ENCODE measurements around the gene TSPAN5. TPM values are rescaled to one million over a fixed set of nuclear protein-coding genes. Genes with fewer than 3 reads are reported as not detected.
"Not testable (repeated sequence)": the region's sequence is repeated elsewhere in the genome, so short reads cannot be mapped to it uniquely, and the experiment has no call there.

The TSPAN5 gene
- total RNA-seq, 1 donor from 2014 or later = 46.7 TPM

DNA sequence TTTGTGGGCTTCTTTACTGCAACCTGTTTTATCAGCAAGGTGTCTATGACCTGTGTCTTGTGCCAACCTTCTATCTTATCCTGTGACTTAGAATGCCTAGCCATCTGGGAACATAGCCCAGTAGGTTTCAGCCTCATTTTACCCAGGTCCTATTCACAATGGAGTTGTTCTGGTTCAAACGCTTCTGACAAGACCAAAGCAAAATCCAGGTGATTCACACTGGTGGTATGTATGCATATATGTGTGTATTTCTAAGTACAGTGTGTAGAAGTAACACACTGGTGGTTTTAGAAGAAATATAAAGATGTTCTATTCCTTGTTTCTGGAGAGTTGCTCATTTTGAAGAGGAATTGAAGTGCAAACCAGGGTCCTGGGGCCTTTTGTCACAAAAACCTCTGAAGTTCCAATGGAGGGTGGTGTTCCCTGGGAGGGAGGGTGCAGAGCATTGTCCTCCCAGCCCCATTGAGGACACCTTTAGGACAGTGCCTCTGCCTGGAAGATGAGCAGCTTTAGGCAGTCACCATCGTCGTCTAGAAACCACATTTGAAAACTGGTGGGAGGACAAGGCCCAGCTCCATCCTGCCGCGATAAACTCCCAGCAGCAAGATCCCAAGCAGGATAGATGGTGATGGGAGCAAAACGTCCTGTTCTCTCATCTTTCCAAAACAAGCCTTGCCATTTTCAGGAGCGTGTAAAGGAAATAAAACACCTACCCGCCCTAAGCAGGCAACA is 191.4 kb downstream of the TSPAN5 start:
- no peak for DNase-seq (ENCODE audit: low read depth, low spot score)

DNA sequence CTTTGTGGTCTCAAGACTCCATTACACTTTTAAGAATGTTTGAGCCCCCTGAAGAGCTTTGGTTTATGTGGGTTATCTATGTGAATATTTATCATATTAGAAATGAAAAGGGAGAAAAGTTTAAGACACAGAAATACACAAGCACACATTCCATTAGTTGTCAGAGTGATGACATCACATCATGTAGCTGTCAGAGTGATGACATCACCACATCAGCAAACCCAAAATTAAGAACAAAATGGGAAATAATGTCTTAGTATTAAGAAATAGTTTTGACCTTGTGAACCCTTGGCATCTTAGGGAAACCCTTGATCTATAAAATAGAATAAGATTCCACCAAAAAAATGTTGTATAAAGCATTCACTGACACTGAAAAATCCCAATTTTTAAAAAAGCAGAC is 195.9 kb downstream of the TSPAN5 start:
- DNase-seq (ENCODE audit: low read depth, low spot score) = no peak

DNA sequence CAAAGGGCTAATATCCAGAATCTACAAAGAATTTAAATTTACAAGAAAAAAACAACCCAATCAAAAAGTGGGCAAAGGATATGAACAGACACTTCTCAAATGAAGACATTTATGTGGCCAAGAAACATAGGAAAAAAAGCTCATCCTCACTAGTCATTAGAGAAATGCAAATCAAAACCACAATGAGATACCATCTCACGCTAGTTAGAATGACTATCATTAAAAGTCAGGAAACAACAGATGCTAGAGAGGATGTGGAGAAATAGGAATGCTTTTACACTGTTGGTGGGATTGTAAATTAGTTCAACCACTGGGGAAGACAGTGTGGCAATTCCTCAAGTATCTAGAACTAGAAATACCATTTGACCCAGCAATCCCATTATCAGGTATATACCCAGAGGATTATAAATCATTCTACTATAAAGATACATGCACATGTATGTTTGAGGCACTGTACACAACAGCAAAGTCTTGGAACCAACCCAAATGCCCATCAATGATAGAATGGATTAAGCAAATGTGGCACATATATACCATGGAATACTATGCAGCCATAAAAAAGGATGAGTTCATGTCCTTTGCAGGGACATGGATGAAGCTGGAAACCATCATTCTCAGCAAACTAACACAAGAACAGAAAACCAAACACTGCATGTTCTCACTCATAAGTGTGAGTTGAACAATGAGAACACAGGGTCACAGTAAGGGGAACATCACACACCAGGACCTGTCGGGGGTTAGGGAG is 197.1 kb downstream of the TSPAN5 start:
- DNase-seq (ENCODE audit: low read depth, low spot score) = not testable (repeated sequence)

- DNase-seq (ENCODE audit: low read depth, low spot score) = not testable (repeated sequence)
Observed at GRCh38 chr4:98457422-98457821, 201.0 kb downstream of the TSPAN5 start.

DNA sequence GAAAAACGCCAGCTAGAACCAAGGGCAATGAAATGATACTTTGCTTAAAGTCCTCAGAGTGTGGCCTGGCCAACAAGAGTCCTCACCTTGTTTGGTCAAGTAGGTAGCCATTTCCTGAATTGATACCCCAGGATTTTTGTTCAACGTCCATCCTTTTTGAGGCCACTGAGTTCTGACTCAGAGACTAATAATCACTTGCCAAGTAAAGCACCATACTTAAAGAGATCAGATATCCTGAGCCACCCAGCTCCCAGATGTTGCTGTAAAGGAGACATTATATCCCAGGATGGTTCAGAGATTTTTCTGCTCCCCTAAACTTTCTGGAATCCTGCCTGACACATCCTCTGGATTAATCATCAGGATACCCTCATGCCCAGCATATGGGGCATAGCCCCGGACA is 206.3 kb downstream of the TSPAN5 start:
- no peak for DNase-seq (ENCODE audit: low read depth, low spot score)

DNA sequence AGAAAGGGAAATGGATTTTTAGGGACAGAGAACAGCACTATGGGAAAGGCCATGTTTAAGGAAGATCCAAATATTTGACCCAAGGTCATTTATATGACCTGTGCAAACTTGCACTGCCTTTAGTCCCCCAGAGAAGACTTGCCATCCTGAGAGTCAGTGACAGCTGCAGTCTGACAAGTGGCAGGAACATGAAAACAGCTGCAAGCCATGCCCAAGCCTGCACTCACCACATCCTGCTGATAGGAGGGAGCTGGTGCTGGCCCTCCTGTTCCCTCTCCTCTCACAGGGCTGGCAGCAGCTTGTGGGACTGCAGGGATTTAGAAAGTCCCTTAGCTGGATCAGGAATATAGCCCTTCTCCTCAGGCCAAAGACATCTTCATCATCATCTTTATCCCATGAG is 209.5 kb downstream of the TSPAN5 start:
- no peak for DNase-seq (ENCODE audit: low read depth, low spot score)

- no peak for DNase-seq (ENCODE audit: low read depth, low spot score)
Observed at GRCh38 chr4:98447648-98448047, 210.8 kb downstream of the TSPAN5 start.

GRCh38 chr4:98446499-98447375 is 211.7 kb downstream of the TSPAN5 start:
- DNase-seq (ENCODE audit: low read depth, low spot score) = no peak

DNA sequence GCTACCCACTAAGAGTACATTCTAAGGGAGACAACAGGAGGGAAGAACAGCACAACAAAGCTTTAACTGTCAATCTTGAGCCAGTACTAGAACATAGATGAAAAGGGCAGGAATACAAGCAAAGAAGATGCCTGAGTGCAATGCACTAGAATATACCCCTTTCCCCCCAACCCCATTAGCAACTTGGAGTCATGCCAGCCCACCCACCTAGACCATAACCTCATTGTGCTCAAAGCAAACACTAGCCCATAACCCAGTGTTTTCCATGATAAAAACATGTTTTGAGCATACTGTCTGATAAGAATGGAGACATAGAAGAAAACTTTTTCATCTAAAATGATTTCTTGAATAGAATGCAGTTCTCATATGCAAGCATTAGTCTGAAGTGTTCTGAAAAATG is 214.0 kb downstream of the TSPAN5 start:
- no peak for DNase-seq (ENCODE audit: low read depth, low spot score)

- no peak for DNase-seq (ENCODE audit: low read depth, low spot score)
Observed at GRCh38 chr4:98434816-98435215, 223.6 kb downstream of the TSPAN5 start.

DNA sequence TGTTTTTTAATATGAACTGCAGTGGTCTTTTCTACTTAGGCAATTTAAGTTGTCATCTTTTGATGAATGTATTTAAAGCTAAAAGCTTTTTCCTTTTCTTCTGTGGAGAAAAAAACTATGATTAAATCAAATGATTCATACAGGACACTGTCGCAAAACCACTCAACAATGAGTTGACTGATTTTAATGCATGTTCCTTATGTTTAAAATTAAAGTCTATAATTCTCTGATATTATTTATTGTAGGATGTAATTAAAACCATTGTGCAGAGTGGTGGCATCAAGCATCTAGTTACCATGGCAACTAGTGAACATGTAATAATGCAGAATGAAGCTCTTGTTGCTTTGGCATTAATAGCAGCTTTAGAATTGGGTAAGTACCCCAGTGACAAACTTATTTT is 224.7 kb downstream of the TSPAN5 start:
- DNase-seq (ENCODE audit: low read depth, low spot score) = no peak

GRCh38 chr4:98430708-98431403 is 227.6 kb downstream of the TSPAN5 start:
- no peak for DNase-seq (ENCODE audit: low read depth, low spot score)

DNA sequence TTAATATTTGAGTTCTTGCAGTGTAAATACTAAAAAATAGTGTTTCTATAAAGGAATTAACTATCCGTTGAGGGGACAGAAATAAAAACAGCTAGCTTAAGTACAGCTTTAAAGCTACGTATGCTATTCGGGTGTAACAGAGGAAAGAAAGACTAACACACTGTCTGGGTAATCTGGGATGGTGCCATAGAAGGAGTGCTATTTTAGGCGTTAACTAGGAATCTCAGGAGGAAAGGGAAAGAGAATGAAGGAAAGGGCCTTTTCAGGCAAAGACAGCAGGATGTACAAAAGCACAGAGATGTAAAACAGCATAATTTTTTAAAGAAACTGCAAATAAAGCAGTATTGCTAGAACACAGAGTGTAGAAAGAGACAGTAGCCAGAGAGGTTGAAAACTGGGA is 235.4 kb downstream of the TSPAN5 start:
- DNase-seq (ENCODE audit: low read depth, low spot score) = no peak

GRCh38 chr4:98421111-98421510 is 237.3 kb downstream of the TSPAN5 start:
- no peak for DNase-seq (ENCODE audit: low read depth, low spot score)

Measured in pulmonary artery endothelial cell (primary cell).